NCI-H446 treated with DMSO at 0.1 percent for 48 hours (cell line): ENCODE results near the gene SNX30.
A peak's percentile ranks its signal among the peaks of the same experiment; 100 is the strongest.
"Not testable (repeated sequence)": the region's sequence is repeated elsewhere in the genome, so short reads cannot be mapped to it uniquely, and the experiment has no call there.

Source experiments
- DNase-seq: peaks from one replicate; lab custom pipeline; 2025; lab: John Stamatoyannopoulos, UW

SNX30 gene

GRCh38 chr9:112750016-112750763 lies at the start of gene SNX30:
SNX30 (plus strand) TSS chr9:112750760; CDS start chr9:112751002, 242 bp downstream.
- peak; percentile 47 for DNase-seq

GRCh38 chr9:112703304-112703703 lies 47.3 kb upstream of the SNX30 start:
- DNase-seq = no peak

GRCh38 chr9:112705768-112706427 lies 44.7 kb upstream of the SNX30 start:
- DNase-seq = no peak

GRCh38 chr9:112711050-112711689 lies 39.4 kb upstream of the SNX30 start:
- no peak for DNase-seq

GRCh38 chr9:112712678-112713077 lies 37.9 kb upstream of the SNX30 start:
- DNase-seq = no peak

- peak; percentile 84 for DNase-seq
Measured at GRCh38 chr9:112717661-112718331, 32.8 kb upstream of the SNX30 start, which contains the start of gene INIP. INIP (minus strand) TSS chr9:112718117; CDS start chr9:112716485, 1,632 bp downstream.

- DNase-seq = no peak
Measured at GRCh38 chr9:112719241-112719691, 31.3 kb upstream of the SNX30 start.

GRCh38 chr9:112719696-112720095 lies 30.9 kb upstream of the SNX30 start:
- DNase-seq = no peak

- DNase-seq = no peak
Measured at GRCh38 chr9:112720113-112720780, 30.3 kb upstream of the SNX30 start.

GRCh38 chr9:112722749-112723148 lies 27.8 kb upstream of the SNX30 start:
- DNase-seq = not testable (repeated sequence)

- DNase-seq = no peak
Measured at GRCh38 chr9:112725961-112726360, 24.6 kb upstream of the SNX30 start.

GRCh38 chr9:112726428-112726827 lies 24.1 kb upstream of the SNX30 start:
- no peak for DNase-seq

- DNase-seq = no peak
Measured at GRCh38 chr9:112728401-112728800, 22.2 kb upstream of the SNX30 start.

- no peak for DNase-seq
Measured at GRCh38 chr9:112731971-112732370, 18.6 kb upstream of the SNX30 start.

GRCh38 chr9:112734892-112735291 lies 15.7 kb upstream of the SNX30 start:
- DNase-seq = no peak

GRCh38 chr9:112743216-112743836 lies 7.2 kb upstream of the SNX30 start:
- DNase-seq = no peak

GRCh38 chr9:112744177-112744576 lies 6.4 kb upstream of the SNX30 start:
- DNase-seq = no peak

GRCh38 chr9:112747094-112747493 lies 3.5 kb upstream of the SNX30 start:
- DNase-seq = no peak

GRCh38 chr9:112750764-112751055 lies 150 bp downstream of the SNX30 start:
- DNase-seq = no peak

GRCh38 chr9:112751056-112751795 lies 666 bp downstream of the SNX30 start:
- DNase-seq = no peak
